Measurements from ENCODE around the gene ANK3.
A peak's percentile ranks its signal among the peaks of the same experiment; 100 is the strongest.

DNA sequence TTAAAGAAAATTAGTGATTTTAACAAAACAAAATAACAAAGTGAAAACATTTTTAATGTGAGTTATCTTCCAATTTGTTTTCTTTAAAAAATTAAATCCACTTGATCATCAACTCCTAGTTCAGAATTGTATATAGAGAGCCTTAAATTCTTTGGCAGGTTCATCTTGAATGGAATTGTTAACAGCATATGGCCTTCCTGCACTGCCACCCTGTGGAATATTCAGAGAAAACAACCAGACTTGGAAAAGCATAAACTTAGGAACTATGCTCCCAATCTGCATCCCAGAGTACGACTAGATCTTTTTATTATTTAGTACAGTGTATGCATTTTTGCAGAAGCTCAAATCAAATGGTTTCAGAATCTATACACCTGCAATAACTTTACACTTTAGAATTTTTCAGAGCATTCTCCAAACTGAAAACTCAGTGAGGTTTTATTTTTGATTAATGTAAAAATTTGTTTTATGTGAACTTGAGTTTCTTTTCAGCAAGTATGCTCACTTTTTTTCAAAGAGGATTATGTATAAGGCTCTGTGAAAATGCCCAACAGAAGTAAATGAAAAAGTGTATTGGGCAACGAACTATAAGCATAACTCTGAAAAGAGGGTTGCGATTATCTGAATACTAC, 44.9 kb upstream of the ANK3 start:
- TF ChIP-seq, protein P1, sequence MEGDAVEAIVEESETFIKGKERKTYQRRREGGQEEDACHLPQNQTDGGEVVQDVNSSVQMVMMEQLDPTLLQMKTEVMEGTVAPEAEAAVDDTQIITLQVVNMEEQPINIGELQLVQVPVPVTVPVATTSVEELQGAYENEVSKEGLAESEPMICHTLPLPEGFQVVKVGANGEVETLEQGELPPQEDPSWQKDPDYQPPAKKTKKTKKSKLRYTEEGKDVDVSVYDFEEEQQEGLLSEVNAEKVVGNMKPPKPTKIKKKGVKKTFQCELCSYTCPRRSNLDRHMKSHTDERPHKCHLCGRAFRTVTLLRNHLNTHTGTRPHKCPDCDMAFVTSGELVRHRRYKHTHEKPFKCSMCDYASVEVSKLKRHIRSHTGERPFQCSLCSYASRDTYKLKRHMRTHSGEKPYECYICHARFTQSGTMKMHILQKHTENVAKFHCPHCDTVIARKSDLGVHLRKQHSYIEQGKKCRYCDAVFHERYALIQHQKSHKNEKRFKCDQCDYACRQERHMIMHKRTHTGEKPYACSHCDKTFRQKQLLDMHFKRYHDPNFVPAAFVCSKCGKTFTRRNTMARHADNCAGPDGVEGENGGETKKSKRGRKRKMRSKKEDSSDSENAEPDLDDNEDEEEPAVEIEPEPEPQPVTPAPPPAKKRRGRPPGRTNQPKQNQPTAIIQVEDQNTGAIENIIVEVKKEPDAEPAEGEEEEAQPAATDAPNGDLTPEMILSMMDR (IDR thresholded peaks at IDR 0.05; ENCODE audit: extremely low read depth in 1 of 2, insufficient read depth in 1 of 2, low read depth in 1 of 2, low read length in 2 of 2) = peak; percentile 38 to 47
- TF ChIP-seq, protein P2, sequence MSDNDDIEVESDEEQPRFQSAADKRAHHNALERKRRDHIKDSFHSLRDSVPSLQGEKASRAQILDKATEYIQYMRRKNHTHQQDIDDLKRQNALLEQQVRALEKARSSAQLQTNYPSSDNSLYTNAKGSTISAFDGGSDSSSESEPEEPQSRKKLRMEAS (IDR thresholded peaks at IDR 0.05; ENCODE audit: insufficient read depth, insufficient read length) = no peak
- no peak for TF ChIP-seq POLR2A (IDR thresholded peaks at IDR 0.05; ENCODE audit: low read depth, low read length)
- TF ChIP-seq MYC (IDR thresholded peaks at IDR 0.05; ENCODE audit: low read depth, low read length) = no peak
